Measurements from ENCODE around the gene GRM3. TPM values are rescaled to one million over a fixed set of nuclear protein-coding genes. Genes with fewer than 3 reads are reported as not detected.

GRM3 gene
- total and polyA plus RNA-seq, 2 of the 8 experiments (the other 6 are each of a cell fraction or from before 2014, with no cell fraction given) = 3.1 to 4.2 TPM

- Histone ChIP-seq H3K79me2 (ENCODE audit: control insufficient read depth in 1 of 2, insufficient read depth in 2 of 2, low read length in 2 of 2) (no peaks in the 10 kb centered on the region), H3K56ac (replicated peaks; ENCODE audit: insufficient read length, low read depth, low read length) (no peak overlapping the region), H3K4me2 (ENCODE audit: insufficient read depth in 1 of 2, low read depth in 2 of 2, low read length in 2 of 2) (no peak overlapping the region), H3K23me2 (ENCODE audit: low read depth, low read length) (no peaks in the 10 kb centered on the region), H2BK12ac (ENCODE audit: low read depth, low read length) (no peak overlapping the region), H3K14ac (ENCODE audit: insufficient read length) (no peak overlapping the region), H3K23ac (ENCODE audit: insufficient read length) (no peak overlapping the region), H4K8ac (ENCODE audit: extremely low read depth, insufficient read depth, low read length) (no peak overlapping the region), H2AK5ac (ENCODE audit: low read depth, low read length) (no peak overlapping the region), H4K91ac (replicated peaks; ENCODE audit: insufficient read length, low read length) (no peak overlapping the region), H3K79me1 (ENCODE audit: low read depth, low read length) (no peaks in the 10 kb centered on the region), H2BK15ac (ENCODE audit: low read length) (no peak overlapping the region), H4K20me1 (replicated peaks in 1 of 2; ENCODE audit: control insufficient read depth in 1 of 2, insufficient read depth in 2 of 2, low read length in 2 of 2) (no peaks in the 10 kb centered on the region), H3K4me1 (replicated peaks in 1 of 4; ENCODE audit: control insufficient read depth in 3 of 4, insufficient read depth in 4 of 4, low read length in 3 of 4) (no peaks in the 10 kb centered on the region), H3K4me3 (ENCODE audit: extremely low read depth in 1 of 4, insufficient read depth in 2 of 4, low read depth in 3 of 4, low read length in 4 of 4) (no peak overlapping the region), H2AFZ (ENCODE audit: low read length) (no peak overlapping the region), H3K4ac (replicated peaks; ENCODE audit: insufficient read length, low read depth, low read length) (no peak overlapping the region), H3K36me3 (ENCODE audit: control insufficient read depth in 2 of 4, insufficient read depth in 4 of 4, low read length in 3 of 4) (peaks cover 0 to 5% (median 2%) of the 10 kb centered on the region in 4 experiments; a peak in 2 of 8 replicates), H3K27ac (ENCODE audit: low read depth, low read length) (no peak overlapping the region), H2BK5ac (ENCODE audit: low read depth, low read length) (no peak overlapping the region), H2BK120ac (replicated peaks; ENCODE audit: low read depth, low read length) (no peak overlapping the region), H3K9me3 (ENCODE audit: insufficient read depth in 2 of 2, low read depth in 1 of 2, low read length in 1 of 2) (peaks cover 8 to 11% of the 10 kb centered on the region in 2 experiments; a peak in 3 of 4 replicates), H3K18ac (ENCODE audit: extremely low read depth, low read length) (no peak overlapping the region), H2BK20ac (ENCODE audit: low read length) (no peak overlapping the region), H3K27me3 (replicated peaks in 1 of 4; ENCODE audit: control insufficient read depth in 3 of 4, extremely low read depth in 1 of 4, insufficient read depth in 3 of 4, low read length in 3 of 4) (no peaks in the 10 kb centered on the region), H4K5ac (ENCODE audit: insufficient read length, low read depth, low read length) (no peak overlapping the region), H3K9ac (replicated peaks in 1 of 4; ENCODE audit: extremely low read depth in 1 of 4, low read depth in 3 of 4, low read length in 3 of 4) (no peak overlapping the region)
- 95% methylated on average over 4 of the region's 4 CpGs; no CpG with 5 or more reads in 1 of the 2 experiments for WGBS, 2 experiments (ENCODE audit: extremely low coverage in 1 of 2, insufficient coverage in 1 of 2, insufficient read length in 1 of 2, insufficient replicate concordance in 2 of 2, low coverage in 1 of 2, low lambda C conversion rate in 2 of 2, missing lambda C conversion rate in 1 of 2)
- ChIA-PET CTCF (ENCODE audit: partially characterized antibody) (no interaction called here), POLR2A (ENCODE audit: partially characterized antibody) (no interaction called here)
- FAIRE-seq (no peak), DNase-seq (ENCODE audit: low read depth in 1 of 2, low spot score in 2 of 2) (no peak)
- TF ChIP-seq RXRA (IDR thresholded peaks at IDR 0.05; ENCODE audit: insufficient read depth, low read depth, low read length) (no peak), CBX5 (IDR thresholded peaks at IDR 0.05; ENCODE audit: low read depth, low read length) (no peak), GTF2F1 (IDR thresholded peaks at IDR 0.05; ENCODE audit: borderline replicate concordance, low read depth, low read length) (no peak), JUND (IDR thresholded peaks at IDR 0.05; ENCODE audit: low read length) (no peak), CTBP2 (IDR thresholded peaks at IDR 0.05; ENCODE audit: borderline replicate concordance, insufficient read depth, insufficient read length, low read length) (no peak), RNF2 (IDR thresholded peaks at IDR 0.05; ENCODE audit: borderline replicate concordance, low read depth, low read length, missing control alignments, poor library complexity, severe bottlenecking) (no peak)
- TF ChIP-seq, protein P1, sequence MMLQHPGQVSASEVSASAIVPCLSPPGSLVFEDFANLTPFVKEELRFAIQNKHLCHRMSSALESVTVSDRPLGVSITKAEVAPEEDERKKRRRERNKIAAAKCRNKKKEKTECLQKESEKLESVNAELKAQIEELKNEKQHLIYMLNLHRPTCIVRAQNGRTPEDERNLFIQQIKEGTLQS (IDR thresholded peaks at IDR 0.05; ENCODE audit: insufficient read depth, low read depth, low read length) = no peak
- TF ChIP-seq, protein P2, sequence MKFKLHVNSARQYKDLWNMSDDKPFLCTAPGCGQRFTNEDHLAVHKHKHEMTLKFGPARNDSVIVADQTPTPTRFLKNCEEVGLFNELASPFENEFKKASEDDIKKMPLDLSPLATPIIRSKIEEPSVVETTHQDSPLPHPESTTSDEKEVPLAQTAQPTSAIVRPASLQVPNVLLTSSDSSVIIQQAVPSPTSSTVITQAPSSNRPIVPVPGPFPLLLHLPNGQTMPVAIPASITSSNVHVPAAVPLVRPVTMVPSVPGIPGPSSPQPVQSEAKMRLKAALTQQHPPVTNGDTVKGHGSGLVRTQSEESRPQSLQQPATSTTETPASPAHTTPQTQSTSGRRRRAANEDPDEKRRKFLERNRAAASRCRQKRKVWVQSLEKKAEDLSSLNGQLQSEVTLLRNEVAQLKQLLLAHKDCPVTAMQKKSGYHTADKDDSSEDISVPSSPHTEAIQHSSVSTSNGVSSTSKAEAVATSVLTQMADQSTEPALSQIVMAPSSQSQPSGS (IDR thresholded peaks at IDR 0.05; ENCODE audit: low read length) = no peak
Observed at GRCh38 chr7:86733783-86734182, 90.1 kb downstream of the GRM3 start.

Data from H1 (cell line).